Right kidney (tissue), 1 donor: ENCODE data around the gene TUBB.
"Not testable (repeated sequence)": the region's sequence is repeated elsewhere in the genome, so short reads cannot be mapped to it uniquely, and the experiment has no call there.

Source experiments
- DNase-seq: peaks from one replicate; pipeline ENCODE4 v3.0.0-alpha.2; 2016

The TUBB gene

DNA sequence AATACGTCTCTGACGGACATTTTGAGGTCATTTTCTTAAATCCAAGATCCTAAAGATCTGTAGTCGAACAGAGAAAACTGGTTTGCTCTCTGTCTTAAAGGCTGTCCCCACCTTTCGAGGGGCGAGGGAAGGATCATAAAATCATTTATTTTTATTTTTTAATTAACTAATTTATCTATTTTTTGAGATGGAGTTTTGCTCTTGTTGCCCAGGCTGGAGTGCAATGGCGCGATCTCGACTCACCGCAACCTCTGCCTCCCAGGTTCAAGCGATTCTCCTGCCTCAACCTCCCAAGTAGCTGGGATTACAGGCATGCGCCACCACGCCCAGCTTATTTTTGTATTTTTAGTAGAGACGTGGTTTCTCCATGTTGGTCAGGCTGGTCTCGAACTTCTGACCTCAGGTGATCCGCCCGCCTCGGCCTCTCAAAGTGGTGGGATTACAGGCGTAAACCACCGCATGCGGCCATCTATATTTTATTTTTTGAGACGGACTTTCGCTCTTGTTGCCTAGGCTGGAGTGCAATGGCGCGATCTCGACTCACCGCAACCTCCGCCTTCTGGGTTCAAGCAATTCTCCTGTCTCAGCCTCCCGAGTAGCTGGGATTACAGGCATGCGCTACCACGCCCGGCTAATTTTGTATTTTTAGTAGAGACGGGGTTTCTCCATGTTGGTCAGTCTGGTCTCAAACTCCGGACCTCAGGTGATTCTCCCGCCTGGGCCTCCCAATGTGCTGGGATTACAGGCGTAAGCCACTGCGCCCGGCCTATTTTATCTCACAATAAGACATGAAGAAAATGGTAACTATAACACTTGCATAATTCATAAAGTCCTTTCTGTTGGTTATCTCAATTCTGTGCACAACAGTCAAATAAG lies 2.1 kb upstream of the TUBB start:
- DNase-seq: not testable (repeated sequence)

- DNase-seq: no peak
Measured at GRCh38 chr6:30719356-30719755, 796 bp upstream of the TUBB start.

DNA sequence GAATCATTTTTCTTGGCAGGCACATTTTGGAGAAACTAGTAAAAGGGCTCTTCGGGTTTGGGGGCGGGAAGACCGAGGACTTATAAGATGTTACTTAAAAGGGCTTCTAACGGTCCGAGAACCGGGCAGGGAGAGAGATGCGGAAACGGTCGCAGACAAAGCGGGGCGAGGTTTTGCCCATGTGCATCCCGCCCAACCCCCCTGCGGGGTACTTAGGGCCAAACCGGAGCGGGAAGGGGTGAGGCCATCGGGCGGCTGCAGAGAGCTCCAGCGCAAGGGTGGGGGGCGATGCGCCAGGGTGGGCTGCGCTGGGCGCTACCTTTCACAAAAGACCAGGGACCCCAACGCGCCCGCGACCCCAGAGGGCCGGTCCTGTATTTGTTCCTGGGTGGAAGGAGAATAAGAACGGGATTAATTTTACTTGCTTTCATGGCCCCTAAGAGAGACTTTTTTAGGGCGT lies 616 bp downstream of the TUBB start:
- peak; percentile 75 for DNase-seq

DNA sequence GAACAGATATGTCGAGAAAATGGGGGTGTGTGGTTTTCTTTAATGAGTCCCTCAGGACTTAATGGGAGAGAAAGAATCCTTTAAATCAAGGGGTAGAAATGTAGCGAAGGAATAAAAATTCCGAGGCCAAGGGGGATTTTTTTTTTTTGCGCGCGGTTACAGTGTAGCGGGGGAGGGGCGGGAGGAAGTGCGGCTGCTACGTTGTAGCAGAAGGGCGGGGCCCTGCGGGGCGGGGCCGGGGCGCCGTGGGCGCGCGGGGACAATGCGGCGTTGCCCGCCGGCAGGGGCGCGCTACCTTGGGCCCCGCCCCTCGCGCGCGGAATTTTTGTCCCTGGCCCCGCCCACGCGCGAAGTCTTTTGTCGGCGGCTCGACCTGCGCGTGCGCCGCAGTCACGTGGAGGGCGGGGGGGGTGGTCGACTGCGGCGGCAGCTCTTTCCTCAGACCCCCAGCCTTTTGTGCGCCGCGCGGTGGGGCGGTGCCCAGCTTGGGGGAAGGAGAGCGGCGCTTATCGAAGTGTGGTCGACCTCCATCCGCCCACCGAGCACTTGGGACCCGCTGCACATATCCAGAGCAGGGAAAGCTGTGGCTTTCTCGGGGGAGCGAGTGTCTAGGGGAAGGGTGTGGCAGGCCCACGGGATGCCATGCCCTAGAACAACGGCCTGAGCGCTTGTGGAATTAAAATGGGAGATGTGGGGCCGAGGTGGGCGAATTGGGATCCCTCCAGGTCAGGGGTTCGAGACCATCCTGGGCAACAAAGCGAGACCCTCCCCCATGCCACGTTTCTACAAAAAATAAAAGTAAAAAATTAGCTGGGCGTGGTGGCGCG lies 1.3 kb downstream of the TUBB start:
- peak; percentile 90 for DNase-seq

DNA sequence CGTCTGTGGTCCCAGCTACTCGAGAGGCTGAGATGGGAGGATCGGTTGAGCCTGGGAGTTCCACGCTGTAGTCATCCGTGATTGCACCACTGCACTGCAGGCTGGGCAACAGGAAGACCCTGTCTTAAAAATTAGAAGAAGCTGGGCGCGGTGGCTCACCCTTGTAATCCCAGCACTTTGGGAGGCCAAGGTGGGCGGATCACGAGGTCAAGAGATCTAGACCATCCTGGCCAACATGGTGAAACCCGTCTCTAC lies 1.8 kb downstream of the TUBB start:
- DNase-seq: not testable (repeated sequence)

GRCh38 chr6:30722280-30723112 lies 2.3 kb downstream of the TUBB start:
- DNase-seq: peak; percentile 81

DNA sequence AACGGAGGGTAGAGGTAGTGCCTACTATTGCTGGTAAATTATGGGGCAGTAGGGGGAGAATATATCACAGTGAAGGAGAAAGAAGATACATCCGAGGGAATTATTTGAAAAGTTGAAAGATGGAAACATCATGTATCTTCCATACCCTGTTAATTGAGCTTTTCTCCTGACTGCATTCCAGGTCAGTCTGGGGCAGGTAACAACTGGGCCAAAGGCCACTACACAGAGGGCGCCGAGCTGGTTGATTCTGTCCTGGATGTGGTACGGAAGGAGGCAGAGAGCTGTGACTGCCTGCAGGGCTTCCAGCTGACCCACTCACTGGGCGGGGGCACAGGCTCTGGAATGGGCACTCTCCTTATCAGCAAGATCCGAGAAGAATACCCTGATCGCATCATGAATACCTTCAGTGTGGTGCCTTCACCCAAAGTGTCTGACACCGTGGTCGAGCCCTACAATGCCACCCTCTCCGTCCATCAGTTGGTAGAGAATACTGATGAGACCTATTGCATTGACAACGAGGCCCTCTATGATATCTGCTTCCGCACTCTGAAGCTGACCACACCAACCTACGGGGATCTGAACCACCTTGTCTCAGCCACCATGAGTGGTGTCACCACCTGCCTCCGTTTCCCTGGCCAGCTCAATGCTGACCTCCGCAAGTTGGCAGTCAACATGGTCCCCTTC lies 3.1 kb downstream of the TUBB start:
- DNase-seq: not testable (repeated sequence)

DNA sequence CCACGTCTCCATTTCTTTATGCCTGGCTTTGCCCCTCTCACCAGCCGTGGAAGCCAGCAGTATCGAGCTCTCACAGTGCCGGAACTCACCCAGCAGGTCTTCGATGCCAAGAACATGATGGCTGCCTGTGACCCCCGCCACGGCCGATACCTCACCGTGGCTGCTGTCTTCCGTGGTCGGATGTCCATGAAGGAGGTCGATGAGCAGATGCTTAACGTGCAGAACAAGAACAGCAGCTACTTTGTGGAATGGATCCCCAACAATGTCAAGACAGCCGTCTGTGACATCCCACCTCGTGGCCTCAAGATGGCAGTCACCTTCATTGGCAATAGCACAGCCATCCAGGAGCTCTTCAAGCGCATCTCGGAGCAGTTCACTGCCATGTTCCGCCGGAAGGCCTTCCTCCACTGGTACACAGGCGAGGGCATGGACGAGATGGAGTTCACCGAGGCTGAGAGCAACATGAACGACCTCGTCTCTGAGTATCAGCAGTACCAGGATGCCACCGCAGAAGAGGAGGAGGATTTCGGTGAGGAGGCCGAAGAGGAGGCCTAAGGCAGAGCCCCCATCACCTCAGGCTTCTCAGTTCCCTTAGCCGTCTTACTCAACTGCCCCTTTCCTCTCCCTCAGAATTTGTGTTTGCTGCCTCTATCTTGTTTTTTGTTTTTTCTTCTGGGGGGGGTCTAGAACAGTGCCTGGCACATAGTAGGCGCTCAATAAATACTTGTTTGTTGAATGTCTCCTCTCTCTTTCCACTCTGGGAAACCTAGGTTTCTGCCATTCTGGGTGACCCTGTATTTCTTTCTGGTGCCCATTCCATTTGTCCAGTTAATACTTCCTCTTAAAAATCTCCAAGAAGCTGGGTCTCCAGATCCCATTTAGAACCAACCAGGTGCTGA lies 3.9 kb downstream of the TUBB start:
- not testable (repeated sequence) for DNase-seq

- DNase-seq: no peak
Measured at GRCh38 chr6:30724906-30725667, 4.9 kb downstream of the TUBB start.

GRCh38 chr6:30725713-30726505 lies 5.8 kb downstream of the TUBB start:
- no peak for DNase-seq

DNA sequence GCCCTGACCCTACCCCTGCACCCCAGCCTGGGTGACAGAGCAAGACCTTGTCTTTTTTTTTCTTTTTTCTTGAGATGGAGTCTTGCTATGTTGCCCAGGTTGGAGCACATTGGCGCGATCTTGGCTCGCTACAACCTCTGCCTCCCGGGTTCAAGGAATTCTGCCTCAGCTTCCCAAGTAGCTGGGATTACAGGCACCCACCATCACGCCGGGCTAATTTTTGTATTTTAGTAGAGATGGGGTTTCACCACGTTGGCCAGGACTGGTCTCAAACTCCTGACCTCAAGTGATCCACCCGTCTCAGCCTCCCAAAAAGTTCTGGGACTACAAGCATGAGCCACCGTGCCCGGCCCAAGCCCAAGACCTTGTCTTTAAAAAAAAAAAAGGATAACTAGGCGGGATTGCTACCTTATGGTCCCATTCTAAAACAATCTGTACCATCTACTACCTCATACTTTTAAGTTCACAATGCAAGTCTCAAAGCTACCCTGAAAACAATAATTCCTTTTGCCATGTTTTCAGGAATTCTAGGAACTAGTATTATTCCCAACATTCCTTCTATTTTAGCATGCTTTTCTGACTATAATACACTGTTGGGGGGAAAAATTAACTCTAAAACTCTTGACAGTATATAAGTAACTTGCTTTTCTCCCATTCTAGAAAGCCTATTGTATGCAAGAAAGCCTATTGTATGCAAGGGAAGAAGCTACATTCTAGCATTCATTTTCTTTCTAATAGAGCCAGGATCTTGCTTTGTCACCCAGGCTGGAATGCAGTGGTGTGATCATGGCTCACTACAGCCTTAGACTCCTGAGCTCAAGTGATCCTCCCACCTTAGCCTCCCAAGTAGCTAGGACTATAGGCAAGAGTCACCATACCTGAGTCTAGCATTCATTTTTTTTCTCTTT lies 6.6 kb downstream of the TUBB start:
- DNase-seq: no peak

GRCh38 chr6:30727920-30728553 lies 7.9 kb downstream of the TUBB start:
- no peak for DNase-seq

DNA sequence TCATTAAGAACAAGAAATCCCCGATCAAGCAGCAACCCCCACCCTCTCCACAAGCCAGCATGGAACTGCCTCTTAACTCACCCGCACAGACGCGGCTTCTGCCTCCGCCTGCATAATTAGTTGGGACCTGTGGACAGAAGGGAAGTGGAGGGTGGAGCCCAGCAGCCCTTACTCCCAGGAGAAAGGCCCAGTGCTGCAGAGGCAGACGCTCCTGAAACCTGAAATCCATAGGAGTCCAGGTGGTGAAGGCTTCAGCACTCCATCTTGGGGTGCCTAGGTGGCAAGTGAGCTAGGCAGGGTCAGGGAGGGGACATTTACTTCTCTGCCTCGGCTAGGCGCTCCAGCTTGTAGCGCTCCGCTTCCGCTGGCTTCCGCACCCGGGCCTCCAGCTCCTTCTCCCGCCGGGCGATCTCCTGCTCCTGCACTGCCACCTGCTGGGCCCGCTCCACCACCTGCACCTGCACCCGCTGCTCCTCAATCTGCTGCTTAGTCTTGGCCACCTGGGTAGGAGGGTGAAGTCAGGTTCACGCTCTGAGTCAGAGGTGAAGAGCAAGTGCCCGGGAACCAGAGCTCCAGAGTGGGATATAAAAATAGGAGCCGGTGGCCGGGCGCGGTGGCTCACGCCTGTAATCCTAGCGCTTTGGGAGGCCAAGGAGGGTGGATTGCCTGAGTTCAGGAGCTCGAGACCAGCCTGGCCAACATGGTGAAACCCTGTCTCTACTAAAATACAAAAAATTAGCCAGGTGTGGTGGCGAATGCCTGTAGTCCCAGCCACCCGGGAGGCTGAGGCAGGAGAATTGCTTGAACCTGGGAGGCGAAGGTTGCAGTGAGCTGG lies 10.7 kb downstream of the TUBB start:
- peak; percentile 71 for DNase-seq

DNA sequence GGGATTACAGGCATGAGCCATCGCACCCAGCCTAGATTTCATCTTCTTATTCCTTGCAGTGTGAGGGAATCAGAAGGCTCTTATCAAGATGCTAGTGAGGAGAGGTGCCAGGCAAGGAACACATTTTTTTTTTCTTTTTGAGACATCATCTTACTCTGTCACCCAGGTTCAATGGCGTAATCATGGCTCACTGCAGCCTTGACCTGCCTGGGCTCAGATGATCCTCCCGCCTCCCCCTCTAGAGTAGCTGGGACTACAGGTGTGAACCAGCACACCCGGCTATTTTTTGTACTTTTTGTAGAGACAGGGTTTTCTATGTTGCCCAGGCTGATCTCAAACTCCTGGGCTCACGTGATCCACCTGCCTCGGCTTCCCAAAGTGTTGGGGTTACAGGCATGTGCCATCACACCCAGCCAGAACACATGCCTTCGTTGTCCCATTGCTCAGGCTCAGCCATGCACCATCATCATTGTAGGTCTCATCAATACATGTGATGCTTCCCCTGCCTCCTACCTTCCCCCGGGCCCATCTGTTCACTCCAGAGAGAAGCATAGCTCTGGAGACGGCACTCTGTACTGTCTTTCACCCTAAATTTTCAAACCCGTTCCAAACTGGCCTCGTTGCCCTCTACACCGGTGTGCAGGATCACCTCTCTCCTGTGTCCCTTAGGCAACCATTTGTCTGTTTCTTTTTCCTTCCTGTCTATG lies 12.2 kb downstream of the TUBB start:
- DNase-seq: no peak

DNA sequence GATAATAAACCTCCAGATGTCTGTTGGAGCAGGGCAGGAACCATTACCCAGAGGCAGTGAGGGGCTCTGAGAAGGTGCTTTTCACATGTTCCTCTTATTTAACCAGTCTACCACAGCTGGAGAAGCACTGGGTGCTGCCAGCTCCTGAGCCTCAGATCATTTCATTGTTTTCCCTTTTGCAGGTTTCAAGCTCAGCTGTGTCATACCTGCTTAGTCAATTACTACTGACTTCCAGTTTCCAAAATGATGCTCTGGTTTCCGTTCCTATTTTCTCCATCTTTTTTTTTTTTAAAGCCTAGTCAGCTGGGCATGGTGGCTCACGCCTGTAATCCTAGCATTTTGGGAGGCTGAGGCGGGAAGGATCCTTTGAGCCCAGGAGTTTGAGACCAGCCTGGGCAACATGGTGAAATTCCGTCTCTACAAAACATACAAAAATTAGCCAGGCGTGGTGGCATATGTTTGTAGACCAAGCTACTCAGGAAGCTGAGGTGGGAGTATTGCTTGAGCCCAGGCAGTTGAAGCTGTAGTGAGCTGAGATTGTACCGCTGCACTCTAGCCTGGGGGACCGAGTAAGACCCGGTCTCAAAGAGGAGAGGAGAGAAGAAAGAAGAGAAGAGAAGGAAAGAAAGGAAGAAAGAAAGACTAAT lies 15.6 kb downstream of the TUBB start:
- DNase-seq: no peak

DNA sequence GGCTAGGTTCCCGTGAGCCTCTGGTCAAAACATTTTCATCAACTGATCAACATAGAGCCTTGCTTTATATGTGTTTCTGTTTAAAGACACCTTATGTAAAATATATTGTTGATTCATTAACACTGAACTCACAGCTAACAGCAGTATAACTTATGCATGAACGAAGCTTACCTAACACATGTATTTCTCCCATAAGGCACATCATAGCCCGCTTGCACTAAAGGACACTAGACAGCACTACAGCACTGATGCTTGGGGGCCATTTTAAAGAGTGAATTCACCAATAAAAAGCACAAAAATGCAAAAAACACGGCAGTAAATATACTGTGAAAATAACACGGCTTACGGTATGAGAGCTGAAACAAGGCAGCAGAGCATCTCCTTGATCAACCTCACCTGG lies 18.4 kb downstream of the TUBB start:
- DNase-seq: no peak
